HG03521 (cell line): Measurements from ENCODE around the gene TRPM3.

Experiments
- ATAC-seq: cut with Tn5 transposase; IDR thresholded peaks from one replicate; pipeline ENCODE4 v1.9.1; 2021; ENCODE audit warnings: mild to moderate bottlenecking, moderate library complexity; ENCODE audit not compliant: unreplicated experiment

The TRPM3 gene

DNA sequence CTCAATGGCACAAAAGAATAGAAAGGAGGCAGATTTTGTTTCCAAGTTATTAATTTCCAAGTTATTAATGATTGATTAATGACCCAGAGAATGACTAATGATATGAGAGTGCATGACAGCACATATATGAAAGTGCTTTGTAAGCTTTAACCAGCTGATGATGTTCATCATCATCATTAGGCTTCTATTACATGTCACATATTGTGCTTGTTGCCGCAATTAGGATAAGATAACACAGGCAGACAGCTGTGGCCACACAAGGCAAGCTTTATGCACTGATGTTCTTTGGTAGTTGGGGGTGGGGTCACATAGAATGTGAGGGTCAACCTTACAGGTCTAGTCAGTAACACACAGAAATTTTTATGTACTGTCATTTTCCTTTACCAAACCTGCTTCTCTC lies 219.7 kb downstream of the TRPM3 start:
- ATAC-seq = no peak

GRCh38 chr9:70901013-70901412 lies 220.4 kb downstream of the TRPM3 start:
- ATAC-seq = no peak

DNA sequence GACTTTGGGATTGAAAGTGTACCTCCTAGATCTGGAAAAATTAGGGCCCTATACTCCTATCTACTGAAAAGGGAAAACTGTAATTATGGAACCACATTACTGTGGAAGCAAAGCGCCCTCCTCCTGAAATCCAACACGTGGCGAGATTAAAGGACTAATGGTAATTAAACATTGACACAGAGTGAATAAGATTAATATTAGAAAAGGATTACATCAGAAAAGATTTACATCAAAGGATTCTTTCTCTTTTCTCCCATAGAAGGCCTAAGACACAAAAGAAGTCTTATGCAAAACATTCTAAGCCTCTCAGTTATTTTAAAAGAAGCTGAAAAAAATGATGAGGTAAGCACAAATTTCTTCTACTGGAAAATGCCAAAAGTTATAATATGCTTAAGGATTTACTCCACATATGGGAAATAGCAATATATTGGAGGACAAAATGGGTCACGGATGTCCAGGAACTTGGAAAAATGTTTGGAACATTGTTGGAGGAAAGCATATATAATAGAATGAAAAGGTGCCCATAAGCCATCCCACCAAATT lies 227.8 kb downstream of the TRPM3 start:
- ATAC-seq = no peak

DNA sequence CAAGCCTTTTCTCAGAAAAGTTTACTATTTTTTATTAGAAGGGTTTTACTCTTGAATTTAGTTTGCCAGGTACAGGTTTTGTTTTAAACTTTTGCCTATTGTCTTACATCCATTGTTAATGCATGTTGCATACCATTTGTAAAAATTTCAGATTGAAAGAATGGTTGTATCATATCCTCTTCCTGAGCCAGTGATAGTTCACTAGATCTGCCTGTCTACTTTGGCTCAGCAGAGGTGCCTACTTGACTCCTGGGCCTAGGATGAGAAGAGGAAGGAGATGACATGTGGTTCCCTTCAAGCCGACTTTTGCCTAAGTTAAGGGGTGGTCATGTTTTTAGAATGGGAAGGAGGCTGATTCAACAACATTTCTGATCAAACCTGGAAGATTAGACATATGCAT lies 232.9 kb downstream of the TRPM3 start:
- ATAC-seq = no peak

GRCh38 chr9:70887826-70888225 lies 233.6 kb downstream of the TRPM3 start:
- ATAC-seq = no peak

DNA sequence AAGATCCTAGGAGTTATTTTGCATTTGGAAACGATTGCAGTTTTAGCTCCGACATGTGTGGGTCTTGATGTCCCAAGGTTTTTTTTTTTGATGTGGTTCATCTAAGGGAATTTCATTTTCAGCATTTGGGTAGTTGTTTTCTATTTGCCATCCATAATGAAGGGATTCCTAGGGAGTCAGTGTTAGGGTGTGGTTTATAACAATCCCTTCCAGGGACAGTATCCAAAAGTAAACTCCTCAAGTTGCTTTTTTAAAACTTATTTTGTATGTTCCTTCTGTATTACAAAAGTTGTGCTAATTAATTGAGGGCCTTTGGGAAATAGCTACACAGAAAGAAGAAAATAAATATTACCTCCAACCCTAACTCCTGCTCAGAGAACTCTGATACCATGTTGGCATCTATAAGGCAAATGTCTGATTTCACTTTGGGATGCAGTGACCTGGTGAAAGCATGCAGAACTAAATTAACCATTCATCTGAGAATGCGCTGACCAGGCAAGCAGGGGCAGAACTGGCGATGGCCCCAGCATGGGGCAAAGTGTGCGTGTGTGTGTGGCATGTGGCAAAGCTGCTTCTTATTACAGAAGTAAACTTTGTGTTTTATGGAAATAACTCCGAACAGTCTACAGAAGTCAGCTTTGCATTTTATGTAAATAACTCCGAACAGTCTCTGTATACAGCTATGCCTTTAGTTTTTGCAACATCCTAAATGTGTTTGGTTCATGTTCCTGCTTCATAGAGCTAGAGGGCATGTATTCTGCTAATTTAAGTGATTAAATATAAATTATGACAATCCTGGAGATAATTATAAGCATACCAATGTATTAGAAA lies 237.2 kb downstream of the TRPM3 start:
- ATAC-seq = no peak

GRCh38 chr9:70883056-70883455 lies 238.4 kb downstream of the TRPM3 start:
- ATAC-seq = no peak

DNA sequence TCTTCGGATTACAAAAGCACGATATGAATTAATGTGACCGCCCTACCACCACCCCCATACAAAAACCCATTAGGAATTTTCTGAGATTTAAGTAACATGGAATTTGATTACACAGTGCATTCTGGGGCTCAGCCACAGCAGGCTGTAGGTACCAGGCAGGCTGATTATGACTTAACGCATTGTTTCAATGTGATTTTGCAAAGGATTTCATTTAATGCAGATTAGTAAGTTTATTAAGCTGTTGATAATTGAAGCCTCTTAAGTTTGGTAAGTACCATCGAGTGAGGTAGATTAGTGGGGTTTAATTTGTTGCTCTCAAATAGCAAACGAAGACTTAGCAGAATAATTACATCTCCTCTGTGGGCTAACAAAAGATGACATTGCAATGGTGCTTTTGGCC lies 240.1 kb downstream of the TRPM3 start:
- no peak for ATAC-seq

GRCh38 chr9:70880535-70880934 lies 240.9 kb downstream of the TRPM3 start:
- no peak for ATAC-seq

DNA sequence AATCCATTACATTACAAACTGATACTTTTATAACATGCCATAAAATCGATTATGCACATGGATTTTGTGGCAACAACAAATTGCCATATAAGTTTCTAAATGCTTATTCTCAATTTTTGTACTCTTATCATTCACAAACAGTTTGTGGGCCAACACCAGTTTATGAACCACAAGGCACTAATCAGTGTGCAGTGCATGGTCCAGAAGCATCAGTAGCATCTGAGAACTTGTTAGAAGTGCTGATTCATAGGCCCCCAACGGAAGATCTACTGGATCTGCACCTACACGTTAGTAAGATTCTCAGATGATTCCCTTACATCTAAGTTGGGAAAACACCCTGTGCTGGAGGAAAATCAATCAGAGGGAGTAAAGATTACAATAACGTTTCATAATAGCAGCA lies 242.8 kb downstream of the TRPM3 start:
- ATAC-seq = no peak

DNA sequence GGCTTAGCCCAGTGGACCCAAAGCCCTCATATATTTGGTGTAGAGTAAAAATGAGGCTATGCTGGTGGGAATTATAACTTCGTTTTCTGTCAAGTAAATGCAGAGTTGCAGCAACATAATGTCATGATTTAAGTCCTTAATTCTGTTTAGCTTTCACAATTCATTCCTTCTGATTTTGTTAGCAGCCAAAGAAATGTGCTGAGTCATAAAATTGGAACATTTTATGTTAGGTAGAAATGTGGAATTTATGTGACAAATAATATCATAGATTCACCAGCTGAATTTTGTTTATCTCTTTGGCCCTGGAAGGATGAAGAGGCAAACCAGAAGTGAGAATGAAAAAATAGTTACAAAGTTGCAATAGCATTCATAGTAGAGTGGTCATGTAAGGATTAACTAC lies 247.0 kb downstream of the TRPM3 start:
- ATAC-seq = no peak

DNA sequence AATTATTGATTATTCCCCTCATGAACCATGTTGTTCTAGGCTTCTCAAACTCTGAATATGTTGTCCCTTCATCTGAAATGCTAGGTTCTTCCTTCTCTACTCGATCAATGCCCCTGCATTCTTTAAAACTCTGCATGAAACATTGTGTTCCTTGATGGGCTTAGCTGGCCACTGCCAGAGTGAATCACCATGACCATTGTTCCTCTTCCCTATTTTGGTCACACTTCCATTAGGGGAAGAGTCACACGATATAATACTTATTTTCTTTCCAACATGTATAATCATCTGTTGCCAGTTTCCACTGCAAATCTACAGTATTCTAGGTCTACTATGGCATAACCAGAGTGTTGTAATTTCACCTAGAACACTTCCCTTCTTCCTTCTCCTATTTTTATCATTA lies 247.9 kb downstream of the TRPM3 start:
- no peak for ATAC-seq

DNA sequence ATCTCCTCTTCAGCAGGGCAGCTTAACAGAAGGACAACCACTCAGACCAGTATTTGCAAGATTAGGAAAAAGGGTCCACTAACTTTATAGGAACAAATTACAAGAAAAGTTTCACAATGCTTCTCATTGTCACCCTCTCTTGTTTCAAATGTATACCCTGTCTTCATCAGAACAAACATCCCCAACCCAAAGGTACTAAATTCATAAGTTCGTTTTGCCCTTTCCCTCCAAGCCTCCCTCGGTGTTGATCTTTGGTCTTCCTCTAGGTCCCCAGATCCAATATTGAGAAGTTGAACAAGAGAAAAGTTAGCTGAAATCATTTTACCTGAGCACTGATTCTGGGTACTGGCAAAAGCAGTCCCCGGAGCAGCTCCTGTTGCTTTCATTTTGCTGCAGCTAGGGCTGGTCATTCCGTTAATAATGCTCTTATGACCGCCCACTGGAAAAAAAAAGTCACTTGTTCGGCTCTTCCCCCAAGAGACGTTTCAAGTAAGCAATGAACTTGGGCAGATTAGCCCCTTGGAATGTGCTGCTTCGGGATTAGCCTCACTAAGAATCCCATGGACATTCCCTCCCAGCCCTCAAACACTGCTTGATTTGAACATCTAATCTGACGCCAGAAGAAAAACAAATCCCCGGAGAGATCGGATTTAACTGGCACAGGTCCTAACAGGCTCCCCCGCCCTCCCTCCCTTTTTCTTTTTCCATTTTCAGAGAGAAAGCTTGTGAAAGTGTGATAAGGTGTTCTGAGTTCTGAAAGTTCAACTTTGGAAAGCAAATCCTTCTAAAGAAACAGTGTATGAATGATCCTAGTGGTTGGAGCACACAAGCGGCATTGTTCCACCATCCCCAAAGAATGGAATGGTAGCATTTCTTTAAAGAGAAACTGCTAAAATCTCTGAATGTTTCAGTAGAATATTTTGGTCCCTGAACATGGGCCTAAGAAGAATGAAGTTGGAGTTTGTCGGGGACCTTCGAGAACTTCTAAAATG lies 252.5 kb downstream of the TRPM3 start:
- ATAC-seq = no peak

DNA sequence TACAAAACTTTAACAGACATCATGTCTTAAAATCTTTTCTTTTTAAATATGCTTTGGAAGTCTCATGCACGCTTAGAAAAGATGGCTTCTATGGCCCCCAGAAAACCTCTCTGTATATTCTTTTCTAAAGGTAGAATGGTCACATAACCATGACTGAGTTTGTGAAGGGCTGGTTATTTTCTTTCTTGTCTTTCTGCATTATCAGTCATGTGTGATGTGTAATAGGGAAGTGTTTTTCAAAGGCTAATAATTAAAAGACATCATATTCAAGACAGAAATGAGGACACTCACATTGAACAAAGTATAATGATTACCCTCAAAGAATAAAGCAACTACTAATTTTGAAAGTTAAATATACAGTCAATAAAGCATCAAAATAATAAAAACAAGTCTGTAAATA lies 253.4 kb downstream of the TRPM3 start:
- no peak for ATAC-seq

DNA sequence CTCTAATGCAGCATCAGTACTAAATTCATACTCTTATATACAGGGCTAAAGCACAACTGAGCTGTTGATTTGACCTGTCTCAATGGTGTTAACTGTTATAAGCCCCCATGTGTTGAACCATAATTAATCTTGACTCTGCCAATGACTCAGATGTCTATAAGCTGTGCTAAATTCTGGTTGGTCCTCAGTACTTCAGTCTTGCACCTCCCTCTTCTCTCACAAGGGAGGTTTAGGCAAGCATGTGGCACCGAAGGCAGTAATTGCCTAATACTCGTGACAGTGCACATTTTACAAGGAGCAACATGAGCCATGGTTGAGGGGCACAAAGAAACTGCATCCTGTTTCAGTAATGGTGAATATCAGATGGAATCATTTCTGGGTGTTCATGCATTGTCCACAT lies 255.9 kb downstream of the TRPM3 start:
- no peak for ATAC-seq

DNA sequence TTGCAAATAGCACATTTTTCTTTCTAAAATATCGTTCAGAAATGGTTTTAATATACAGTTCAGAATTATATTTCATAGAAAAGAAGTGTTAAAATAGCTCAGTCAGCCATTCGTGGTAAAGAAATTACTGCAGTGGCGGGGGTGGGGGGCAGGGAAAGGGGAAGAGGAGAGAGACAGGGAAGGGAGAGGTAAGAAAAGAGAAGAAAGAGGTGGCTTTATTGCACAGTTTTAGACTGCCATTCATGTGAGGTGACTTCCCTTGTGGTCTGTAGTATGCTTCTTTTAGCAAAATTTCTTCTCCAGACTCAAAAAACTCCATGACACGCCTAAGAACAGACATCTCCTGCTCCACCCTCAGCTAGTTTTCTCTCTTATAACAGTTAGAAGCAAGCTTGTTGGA lies 259.6 kb downstream of the TRPM3 start:
- ATAC-seq = no peak

DNA sequence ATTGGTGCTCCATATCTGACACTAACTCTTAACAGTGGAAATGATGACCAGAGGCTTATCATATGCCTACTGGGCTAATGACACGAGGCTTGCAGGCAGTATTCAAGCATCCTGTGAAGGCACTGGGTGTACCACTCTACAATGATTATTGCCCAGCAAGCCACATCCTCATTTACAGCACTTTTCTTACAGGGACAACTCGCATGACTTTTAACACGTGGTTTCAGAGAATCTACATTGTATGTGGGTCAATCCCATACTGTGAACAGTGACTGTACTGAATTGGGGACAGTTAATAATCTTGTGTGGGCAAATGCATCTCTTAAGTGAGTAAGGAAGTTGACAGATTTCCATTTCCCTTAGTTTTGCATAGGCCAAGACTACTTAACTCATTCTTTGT lies 260.0 kb downstream of the TRPM3 start:
- no peak for ATAC-seq

GRCh38 chr9:70859694-70860093 lies 261.7 kb downstream of the TRPM3 start:
- no peak for ATAC-seq

DNA sequence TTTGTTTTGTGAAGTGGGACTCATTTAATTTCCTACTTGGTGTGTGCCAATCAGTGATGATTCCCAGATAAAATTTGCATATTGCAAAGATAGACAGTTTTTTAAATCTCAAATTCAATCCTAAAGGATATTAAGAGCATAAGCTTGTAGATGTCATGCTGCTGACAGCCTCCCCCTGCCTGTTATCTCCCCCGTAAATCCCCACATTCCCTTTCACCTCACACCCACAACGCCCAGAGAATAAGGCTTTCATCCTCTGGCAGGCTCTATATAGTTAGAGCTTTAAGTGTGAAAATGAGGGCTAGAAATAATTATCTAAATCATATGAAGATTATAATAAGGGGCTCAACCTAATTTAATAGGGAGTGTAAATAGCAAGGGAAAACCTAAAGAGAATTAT lies 265.0 kb downstream of the TRPM3 start:
- ATAC-seq = no peak

DNA sequence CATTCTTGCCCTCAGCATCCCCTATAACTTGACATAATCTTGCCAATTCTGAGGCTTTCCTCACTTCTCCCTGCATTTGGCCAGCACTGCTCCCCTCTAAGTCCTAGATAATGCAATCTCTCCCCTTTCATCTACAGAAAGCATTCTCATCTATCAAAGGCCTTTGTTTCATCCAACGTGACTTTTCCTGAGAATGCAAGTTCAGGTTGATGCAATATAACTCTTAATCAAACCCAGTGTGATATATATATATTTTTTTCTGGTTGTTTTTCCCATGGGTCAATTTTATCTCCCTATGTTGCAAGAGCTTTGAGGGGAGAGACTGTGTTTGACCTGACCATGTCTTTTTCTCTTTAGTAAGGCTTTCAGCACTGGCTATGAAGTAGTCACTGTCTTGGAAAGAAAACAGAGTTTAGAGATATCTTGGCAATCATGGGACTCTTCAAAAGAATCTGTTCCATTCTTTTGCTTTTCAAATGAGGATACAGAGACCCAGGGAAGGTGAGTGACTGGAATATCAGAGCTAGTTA lies 268.6 kb downstream of the TRPM3 start:
- no peak for ATAC-seq

GRCh38 chr9:70840266-70840665 lies 281.2 kb downstream of the TRPM3 start:
- ATAC-seq = no peak
